ENCODE data around the gene CSN1S1.

- TF ChIP-seq POLR2AphosphoS5 (IDR thresholded peaks at IDR 0.05; ENCODE audit: borderline replicate concordance, low read depth, low read length), result no peak
- TF ChIP-seq FOXP2 (optimal IDR thresholded peaks at IDR 0.05; ENCODE audit: control extremely low read depth, extremely low read length, insufficient read depth), result no peak
- no peak for TF ChIP-seq EZH2 (IDR thresholded peaks at IDR 0.05)
Measured at GRCh38 chr4:69995526-69996016, 64.7 kb downstream of the CSN1S1 start, which contains the start of gene STATH.

Data from SK-N-MC (cell line).